H9 (cell line): ENCODE measurements around the gene TSPEAR. TPM values are rescaled to one million over a fixed set of nuclear protein-coding genes. Genes with fewer than 3 reads are reported as not detected.

Source experiments
- DNase-seq: peaks from one replicate; pipeline ENCODE4 v3.0.0-alpha.2; 2017
- H2AFZ ChIP-seq: one replicate; pipeline ENCODE4 v1.6.1; 2013; ENCODE audit warnings: mild to moderate bottlenecking, low read length, control low read depth, moderate library complexity
- H2AK5ac ChIP-seq: 2 replicates; pipeline ENCODE4 v1.6.1; 2013; ENCODE audit warnings: low read length, control low read depth, mixed read lengths; ENCODE audit not compliant: insufficient read length
- H2BK120ac ChIP-seq: one replicate; pipeline ENCODE4 v1.6.1; 2013; ENCODE audit warnings: low read depth, mild to moderate bottlenecking, low read length, control low read depth, inconsistent platforms; ENCODE audit not compliant: poor library complexity, severe bottlenecking
- H2BK12ac ChIP-seq: 2 replicates; pipeline ENCODE4 v1.6.1; 2013; ENCODE audit warnings: low read length, control low read depth, mixed read lengths, low read depth; ENCODE audit not compliant: insufficient read length
- H2BK15ac ChIP-seq: 2 replicates; pipeline ENCODE4 v1.6.1; 2013; ENCODE audit warnings: low read depth, low read length, control low read depth
- H2BK20ac ChIP-seq: one replicate; pipeline ENCODE4 v1.6.1; 2013; ENCODE audit warnings: low read depth, mild to moderate bottlenecking, low read length, control low read depth, inconsistent platforms; ENCODE audit not compliant: poor library complexity, severe bottlenecking
- H2BK5ac ChIP-seq: 2 replicates; pipeline ENCODE4 v1.6.1; 2013; ENCODE audit warnings: low read length, control low read depth, mixed read lengths; ENCODE audit not compliant: insufficient read length
- H3K14ac ChIP-seq: 2 replicates; pipeline ENCODE4 v1.6.1; 2013; ENCODE audit warnings: low read length, control low read depth; ENCODE audit not compliant: insufficient read depth
- H3K18ac ChIP-seq: 2 replicates; pipeline ENCODE4 v1.6.1; 2013; ENCODE audit warnings: low read depth, mild to moderate bottlenecking, mixed read lengths, low read length, control low read depth; ENCODE audit not compliant: insufficient read length
- H3K23ac ChIP-seq: 2 replicates; pipeline ENCODE4 v1.6.1; 2013; ENCODE audit warnings: low read length, control low read depth, mixed read lengths, low read depth; ENCODE audit not compliant: insufficient read length
- H3K23me2 ChIP-seq: 2 replicates; pipeline ENCODE4 v1.6.1; 2013; ENCODE audit warnings: low read depth, mild to moderate bottlenecking, mixed read lengths, low read length, control low read depth; ENCODE audit not compliant: insufficient read length, poor library complexity, severe bottlenecking
- H3K27ac ChIP-seq: 2 replicates; pipeline ENCODE4 v1.5.1; 2013; ENCODE audit warnings: low read length, control low read depth, mixed read lengths, low read depth; ENCODE audit not compliant: insufficient read length
- H3K27me3 ChIP-seq: 2 replicates; pipeline ENCODE4 v1.6.1; 2013; ENCODE audit warnings: low read length, control low read depth, inconsistent platforms; ENCODE audit not compliant: insufficient read depth
- H3K4ac ChIP-seq: 2 replicates; pipeline ENCODE4 v1.6.1; 2013; ENCODE audit warnings: low read depth, mild to moderate bottlenecking, control low read depth, inconsistent platforms, low read length, moderate library complexity
- H3K4me1 ChIP-seq: 2 replicates; pipeline ENCODE4 v1.6.1; 2013; ENCODE audit warnings: low read length, control low read depth, inconsistent platforms; ENCODE audit not compliant: insufficient read depth
- H3K4me2 ChIP-seq: 2 replicates; pipeline ENCODE4 v1.6.1; 2013; ENCODE audit warnings: low read length, control low read depth, mixed read lengths; ENCODE audit not compliant: insufficient read length, insufficient read depth
- H3K56ac ChIP-seq: 2 replicates; pipeline ENCODE4 v1.6.1; 2013; ENCODE audit warnings: low read depth, mild to moderate bottlenecking, mixed read lengths, low read length, control low read depth; ENCODE audit not compliant: insufficient read length
- H3K79me1 ChIP-seq: 2 replicates; pipeline ENCODE4 v1.6.1; 2013; ENCODE audit warnings: low read depth, mild to moderate bottlenecking, moderate library complexity, low read length, control low read depth, inconsistent platforms; ENCODE audit not compliant: insufficient read depth, poor library complexity, severe bottlenecking
- H3K79me2 ChIP-seq: 2 replicates; pipeline ENCODE4 v1.6.1; 2013; ENCODE audit warnings: low read length, control low read depth, inconsistent platforms; ENCODE audit not compliant: insufficient read depth
- H3K9ac ChIP-seq: 2 replicates; pipeline ENCODE4 v1.6.1; 2013; ENCODE audit warnings: low read length, control low read depth, mixed read lengths; ENCODE audit not compliant: insufficient read length; ENCODE audit errors: extremely low read depth
- H3K9me3 ChIP-seq: one replicate; pipeline ENCODE4 v1.6.1; 2013; ENCODE audit warnings: low read depth, low read length, inconsistent platforms; ENCODE audit not compliant: control insufficient read depth
- H3T11ph ChIP-seq: one replicate; pipeline ENCODE4 v1.6.1; 2013; ENCODE audit warnings: mild to moderate bottlenecking, low read length, control low read depth, inconsistent platforms
- H4K20me1 ChIP-seq: one replicate; pipeline ENCODE4 v1.6.1; 2013; ENCODE audit not compliant: control insufficient read depth, insufficient read length, insufficient read depth
- H4K5ac ChIP-seq: 2 replicates; pipeline ENCODE4 v1.6.1; 2013; ENCODE audit warnings: low read depth, mild to moderate bottlenecking, mixed read lengths, low read length, control low read depth; ENCODE audit not compliant: insufficient read length
- H4K8ac ChIP-seq: replicated peaks from 2 replicates; pipeline ENCODE4 v1.6.1; 2013; ENCODE audit warnings: low read length, control low read depth, mixed read lengths, low read depth; ENCODE audit not compliant: insufficient read length
- H4K91ac ChIP-seq: 2 replicates; pipeline ENCODE4 v1.6.1; 2013; ENCODE audit warnings: low read depth, mild to moderate bottlenecking, moderate library complexity, mixed read lengths, low read length, control low read depth; ENCODE audit not compliant: insufficient read length
- H3K27ac Mint-ChIP-seq, 3 experiments: 2 replicates in 2 of 3; 3 replicates in 1 of 3; pipeline ENCODE4 v1.8.0; 2020 to 2021; ENCODE audit warnings: mixed read lengths in 3 of 3, mild to moderate bottlenecking in 1 of 3, moderate library complexity in 1 of 3
- H3K27me3 Mint-ChIP-seq: 2 replicates; pipeline ENCODE4 v1.8.0; 2021; ENCODE audit warnings: low read depth, mild to moderate bottlenecking, moderate library complexity, mixed read lengths
- H3K36me3 Mint-ChIP-seq, 3 experiments: 2 replicates in 2 of 3; 3 replicates in 1 of 3; pipeline ENCODE4 v1.8.0; 2020 to 2021; ENCODE audit warnings: low read depth in 3 of 3, mixed read lengths in 3 of 3; ENCODE audit not compliant: insufficient read depth in 1 of 3
- H3K4me1 Mint-ChIP-seq, 2 experiments: 2 replicates each; pipeline ENCODE4 v1.8.0; 2020; ENCODE audit warnings: mixed read lengths in 2 of 2
- H3K4me3 Mint-ChIP-seq, 2 experiments: 2 replicates in 1 of 2; 3 replicates in 1 of 2; pipeline ENCODE4 v1.8.0; 2020 to 2021; ENCODE audit warnings: mild to moderate bottlenecking in 2 of 2, mixed read lengths in 2 of 2, moderate library complexity in 1 of 2
- H3K9me3 Mint-ChIP-seq, 2 experiments: 2 replicates in 1 of 2; 3 replicates in 1 of 2; pipeline ENCODE4 v1.8.0; 2020; ENCODE audit warnings: mild to moderate bottlenecking in 2 of 2, mixed read lengths in 2 of 2, moderate library complexity in 1 of 2
- CTCF ChIP-seq: fragments of 200-600 bp; sonication (generic); conservative IDR thresholded peaks from 3 replicates; pipeline ENCODE4 v1.8.0; 2021; ENCODE audit warnings: antibody characterized with exemption, mild to moderate bottlenecking
- WGBS: extraction: QIAGEN DNeasy Blood & Tissue Kit; methylation state at CpG from one replicate; pipeline ENCODE4 v1.1.7; 2013; ENCODE audit warnings: missing lambda C conversion rate, low lambda C conversion rate, mixed read lengths; ENCODE audit not compliant: insufficient read length; ENCODE audit errors: extremely low coverage; 5-methylcytosine and 5-hydroxymethylcytosine counted together
- total RNA-seq: library from RNA; stranded (reverse); gene quantifications from 2 replicates; pipeline ENCODE4 v1.2.1, GENCODE V29; 2021

The TSPEAR gene
- total RNA-seq, 1 experiment from 2014 or later, result 1.3 TPM

DNA sequence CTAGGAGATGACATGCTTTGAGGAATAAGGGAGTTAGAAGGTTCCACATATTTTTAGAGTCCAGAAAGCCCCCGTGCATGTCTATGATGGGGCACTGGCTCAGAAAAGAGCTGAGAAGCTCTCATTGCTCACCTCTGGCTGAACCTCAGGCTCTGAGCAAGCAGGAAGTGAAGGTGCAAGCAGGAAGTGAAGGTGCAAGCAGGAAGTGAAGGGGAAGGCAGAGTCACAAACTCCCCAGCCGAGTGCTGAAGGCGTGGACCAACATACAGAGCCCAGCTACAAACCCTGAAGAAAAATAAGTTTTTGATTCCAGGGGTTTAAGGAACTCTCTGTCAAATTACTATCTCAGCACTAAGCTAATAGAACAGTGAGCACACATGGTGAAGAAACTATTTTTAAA, 92.5 kb downstream of the TSPEAR start:
- Mint-ChIP-seq H3K27me3 (peaks cover 4% of the 10 kb centered on the region), H3K4me3 (no peak overlapping the region), H3K9me3 (peaks cover 37 to 42% of the 10 kb centered on the region in 2 experiments), H3K36me3 (peaks cover 12 to 34% (median 24%) of the 10 kb centered on the region in 3 experiments), H3K4me1 (peaks cover 27% of the 10 kb centered on the region in 2 experiments), H3K27ac (no peak overlapping the region)
- Histone ChIP-seq H3K56ac (no peak overlapping the region), H3K27me3 (no peaks in the 10 kb centered on the region), H3K9ac (no peak overlapping the region), H2BK15ac (no peak overlapping the region), H2BK20ac (no peak overlapping the region), H4K91ac (no peak overlapping the region), H4K5ac (no peak overlapping the region), H2AFZ (no peak overlapping the region), H3K14ac (no peak overlapping the region), H2AK5ac (no peak overlapping the region), H3K27ac (no peak overlapping the region), H3K4me1 (no peaks in the 10 kb centered on the region), H3K4me2 (no peak overlapping the region), H4K8ac (no peak overlapping the region), H4K20me1 (no peaks in the 10 kb centered on the region), H3K23me2 (no peaks in the 10 kb centered on the region), H2BK120ac (no peak overlapping the region), H3K79me1 (no peaks in the 10 kb centered on the region), H3K18ac (no peak overlapping the region), H3K79me2 (no peaks in the 10 kb centered on the region), H3K4ac (no peak overlapping the region), H3T11ph (no peak overlapping the region), H3K23ac (no peak overlapping the region), H2BK5ac (no peak overlapping the region), H3K9me3 (peaks cover 4% of the 10 kb centered on the region), H2BK12ac (no peak overlapping the region)
- DNase-seq, result no peak
- TF ChIP-seq CTCF, result no peak
- no CpG with 5 or more reads among the region's 3 CpGs for WGBS
